Epithelial cell of esophagus (primary cell): ENCODE results near the gene RNF2.

Source experiments
- DNase-seq: peaks from one replicate; pipeline ENCODE4 v3.0.0; 2010; ENCODE audit warnings: low read depth
- H3K4me3 ChIP-seq: 2 replicates; pipeline ENCODE4 v1.5.1; 2011; ENCODE audit warnings: mild to moderate bottlenecking, low read length, control low read depth
- TF ChIP-seq, protein P1 (sequence below): IDR thresholded peaks from 2 replicates; pipeline ENCODE4 v1.5.1; 2011; ENCODE audit warnings: low read depth, mild to moderate bottlenecking, low read length, control low read depth, inconsistent platforms; ENCODE audit not compliant: insufficient read depth; ENCODE audit errors: missing control alignments

RNF2 gene

DNA sequence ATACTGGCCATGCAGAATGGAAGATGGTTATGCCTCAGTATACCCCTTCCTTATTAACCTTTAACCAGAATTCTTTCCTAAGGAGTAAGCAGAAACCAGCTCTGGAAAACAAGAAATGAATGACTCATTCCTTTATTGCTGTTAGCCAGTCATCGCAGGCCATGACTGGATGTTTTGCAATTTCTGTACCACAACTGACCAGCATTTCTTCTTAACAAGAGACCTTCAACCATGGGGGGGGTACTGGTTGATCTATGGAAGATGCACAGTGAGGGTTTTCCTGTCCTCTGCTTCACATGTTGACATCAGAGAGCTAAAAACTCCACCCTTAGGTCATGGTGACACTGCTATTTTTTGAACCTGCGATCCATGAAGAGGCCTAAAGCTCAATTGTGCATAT lies 28.0 kb upstream of the RNF2 start:
- H3K4me3 ChIP-seq, result no peak overlapping the region
- TF ChIP-seq, protein P1, sequence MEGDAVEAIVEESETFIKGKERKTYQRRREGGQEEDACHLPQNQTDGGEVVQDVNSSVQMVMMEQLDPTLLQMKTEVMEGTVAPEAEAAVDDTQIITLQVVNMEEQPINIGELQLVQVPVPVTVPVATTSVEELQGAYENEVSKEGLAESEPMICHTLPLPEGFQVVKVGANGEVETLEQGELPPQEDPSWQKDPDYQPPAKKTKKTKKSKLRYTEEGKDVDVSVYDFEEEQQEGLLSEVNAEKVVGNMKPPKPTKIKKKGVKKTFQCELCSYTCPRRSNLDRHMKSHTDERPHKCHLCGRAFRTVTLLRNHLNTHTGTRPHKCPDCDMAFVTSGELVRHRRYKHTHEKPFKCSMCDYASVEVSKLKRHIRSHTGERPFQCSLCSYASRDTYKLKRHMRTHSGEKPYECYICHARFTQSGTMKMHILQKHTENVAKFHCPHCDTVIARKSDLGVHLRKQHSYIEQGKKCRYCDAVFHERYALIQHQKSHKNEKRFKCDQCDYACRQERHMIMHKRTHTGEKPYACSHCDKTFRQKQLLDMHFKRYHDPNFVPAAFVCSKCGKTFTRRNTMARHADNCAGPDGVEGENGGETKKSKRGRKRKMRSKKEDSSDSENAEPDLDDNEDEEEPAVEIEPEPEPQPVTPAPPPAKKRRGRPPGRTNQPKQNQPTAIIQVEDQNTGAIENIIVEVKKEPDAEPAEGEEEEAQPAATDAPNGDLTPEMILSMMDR, result no peak
- peak; percentile 95 for DNase-seq

DNA sequence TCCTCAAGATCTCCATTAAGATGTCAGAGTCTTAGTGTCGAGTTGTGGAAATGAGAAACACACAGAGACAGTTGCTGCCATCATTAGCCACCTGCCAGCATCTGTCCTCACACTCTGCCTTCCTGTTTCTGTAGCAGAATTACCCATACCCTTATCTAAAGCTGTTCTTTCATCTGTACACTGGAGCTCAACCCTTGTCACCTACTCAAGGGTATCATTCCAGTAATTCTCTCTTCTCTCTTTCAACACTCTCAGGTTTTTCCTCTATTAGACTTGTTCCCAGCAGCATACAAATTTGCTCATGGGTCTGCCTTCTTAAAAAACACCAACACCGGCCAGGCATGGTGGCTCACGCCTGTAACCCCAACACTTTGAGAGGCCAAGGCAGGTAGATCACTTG lies 27.4 kb upstream of the RNF2 start:
- DNase-seq, result no peak
- TF ChIP-seq, protein P1, result no peak
- H3K4me3 ChIP-seq, result no peak overlapping the region

DNA sequence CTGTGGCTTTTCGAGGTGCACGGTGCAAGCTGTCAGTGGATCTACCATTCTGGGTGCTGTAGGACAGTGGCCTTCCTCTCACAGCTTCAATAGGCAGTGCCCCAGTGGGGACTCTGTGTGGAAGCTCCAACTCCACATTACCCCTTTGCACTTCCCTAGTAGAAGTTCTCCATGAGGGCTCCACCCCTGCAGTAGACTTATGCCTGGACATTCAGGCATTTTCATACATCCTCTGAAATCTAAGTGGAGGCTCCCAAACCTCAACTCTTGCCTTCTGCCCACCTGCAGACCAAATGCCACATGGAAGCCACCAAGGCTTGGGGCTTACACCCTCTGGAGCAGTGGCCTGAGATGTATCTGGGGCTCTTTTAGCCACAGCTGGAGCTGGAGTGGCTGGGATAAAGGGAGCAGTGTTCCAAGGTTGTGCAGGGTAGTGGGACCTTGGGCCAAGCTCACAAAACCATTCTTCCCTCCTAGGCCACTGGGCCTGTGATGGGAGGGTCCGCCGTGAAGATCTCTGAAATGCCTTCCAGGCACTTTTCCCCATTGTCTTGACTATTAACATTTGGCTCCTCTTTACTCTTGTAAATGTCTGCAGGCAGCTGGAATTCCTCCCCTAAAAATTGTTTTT lies 18.0 kb upstream of the RNF2 start:
- H3K4me3 ChIP-seq, result no peak overlapping the region
- TF ChIP-seq, protein P1, result no peak
- no peak for DNase-seq

DNA sequence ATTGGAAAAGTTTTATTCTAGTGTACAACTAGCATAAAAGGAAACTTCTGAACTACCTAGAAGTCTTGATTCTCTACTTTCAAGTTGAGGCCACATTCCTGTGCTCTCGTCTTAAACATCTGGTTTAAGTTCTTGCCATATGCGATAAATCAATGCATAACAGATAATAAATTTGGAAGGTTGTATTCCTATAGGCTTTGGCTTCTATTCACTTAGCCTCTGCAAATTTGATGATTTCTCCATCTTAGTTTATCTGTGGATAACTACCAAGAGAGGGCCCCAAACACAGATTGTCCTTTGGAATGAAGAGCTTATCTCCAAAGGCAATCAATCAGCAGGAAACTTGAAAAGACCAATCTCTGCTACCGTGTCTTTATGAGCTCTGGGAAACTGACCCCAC lies 11.7 kb upstream of the RNF2 start:
- DNase-seq, result no peak
- no peak overlapping the region for H3K4me3 ChIP-seq
- TF ChIP-seq, protein P1, result no peak

DNA sequence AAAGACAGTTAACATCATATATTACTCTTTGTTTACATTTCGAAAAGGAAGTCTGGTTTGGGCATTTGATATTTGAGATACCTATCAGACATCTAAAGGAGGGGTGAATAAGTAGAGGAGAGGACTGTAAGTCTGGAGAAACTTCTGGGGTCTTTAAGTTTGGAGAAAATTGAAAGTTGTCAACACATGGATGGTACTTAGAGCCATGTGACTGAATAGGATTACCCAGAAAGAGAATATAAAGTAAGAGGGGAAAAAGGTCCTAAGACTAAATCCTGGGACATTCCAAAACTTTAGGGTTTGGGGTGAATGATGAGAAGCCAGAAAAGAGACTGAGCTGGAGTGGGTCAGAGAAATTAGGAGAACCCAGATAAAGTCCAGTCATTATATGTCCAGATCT lies 10.1 kb upstream of the RNF2 start:
- no peak for DNase-seq
- H3K4me3 ChIP-seq, result no peak overlapping the region
- TF ChIP-seq, protein P1, result no peak

DNA sequence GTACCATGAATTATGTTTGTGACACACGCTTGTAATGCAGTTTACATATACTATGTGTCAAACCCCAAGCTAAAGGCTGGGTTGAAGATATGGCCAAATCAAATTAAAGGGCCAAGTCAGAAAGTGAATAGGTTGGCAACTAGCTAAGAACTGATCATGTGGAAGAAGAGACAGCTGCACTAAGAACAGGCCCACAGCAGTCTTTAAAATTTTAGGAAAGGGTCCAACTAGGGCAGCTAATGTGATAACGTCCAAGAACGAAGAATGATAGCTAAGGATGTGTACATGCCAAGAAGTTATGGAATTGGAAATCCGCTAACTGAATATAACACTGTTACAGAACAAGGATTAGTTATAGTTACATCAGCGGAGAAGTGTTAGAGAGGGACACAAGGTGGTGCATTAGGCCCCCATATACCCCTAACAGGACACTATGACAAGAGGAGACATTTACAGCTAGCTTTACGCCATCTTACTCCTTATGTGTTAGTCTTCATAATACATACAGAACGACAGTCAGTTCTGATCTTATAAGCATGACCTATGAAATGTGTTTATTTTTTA lies 6.5 kb upstream of the RNF2 start:
- no peak for DNase-seq
- no peak overlapping the region for H3K4me3 ChIP-seq
- TF ChIP-seq, protein P1, result no peak
